GM18867 (cell line): ENCODE measurements around the gene FNDC10.
A peak's percentile ranks its signal among the peaks of the same experiment; 100 is the strongest.
"Not testable (repeated sequence)": the region's sequence is repeated elsewhere in the genome, so short reads cannot be mapped to it uniquely, and the experiment has no call there.

Source experiments
- ATAC-seq: cut with Tn5 transposase; IDR thresholded peaks from one replicate; pipeline ENCODE4 v1.9.1; 2021; ENCODE audit warnings: mild to moderate bottlenecking, moderate library complexity; ENCODE audit not compliant: unreplicated experiment

The FNDC10 gene

DNA sequence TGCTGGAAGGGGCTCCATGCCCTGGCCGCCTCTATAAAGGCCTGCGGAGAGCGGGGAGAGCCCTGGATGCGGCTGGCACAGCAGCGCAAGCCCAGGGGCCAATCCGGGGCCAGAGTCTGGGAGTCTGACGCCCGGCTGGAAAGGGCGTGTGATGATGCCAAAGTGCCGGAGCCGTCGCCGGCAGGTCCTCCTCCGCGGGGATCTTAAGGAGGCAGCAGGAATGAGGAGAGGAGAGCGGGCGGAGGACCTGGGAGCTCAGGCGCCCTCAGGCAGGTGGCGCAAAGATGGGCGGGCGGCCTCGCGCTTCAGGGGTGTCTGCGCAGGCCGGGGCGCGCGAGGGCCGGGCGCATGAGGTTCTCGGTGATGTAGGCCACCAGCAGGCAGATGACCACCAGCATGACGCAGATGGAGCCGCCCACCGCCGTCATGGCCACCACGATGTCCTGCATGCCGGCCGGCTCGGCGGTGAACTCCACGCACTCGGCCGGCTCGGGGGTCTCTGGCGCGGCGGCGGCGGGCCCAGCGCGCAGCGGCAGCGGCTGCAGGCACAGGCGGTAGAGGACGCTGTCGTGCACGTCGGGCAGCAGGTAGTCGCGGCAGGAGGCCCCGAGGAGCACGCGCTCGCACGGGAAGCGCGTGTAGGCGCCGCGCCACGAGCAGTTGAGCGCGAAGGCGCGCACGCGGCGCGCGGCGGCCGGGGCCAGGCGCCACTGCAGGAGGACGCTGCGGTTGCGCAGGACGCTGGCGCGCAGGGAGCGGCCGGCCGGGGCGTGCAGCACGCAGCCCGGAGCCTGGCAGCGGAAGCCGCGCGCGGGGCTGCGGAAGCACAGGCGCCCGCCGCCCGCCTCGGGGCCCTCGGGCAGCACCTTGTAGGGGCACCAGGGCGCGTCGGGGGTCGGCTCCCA is 653 bp downstream of the FNDC10 start:
- no peak for ATAC-seq

DNA sequence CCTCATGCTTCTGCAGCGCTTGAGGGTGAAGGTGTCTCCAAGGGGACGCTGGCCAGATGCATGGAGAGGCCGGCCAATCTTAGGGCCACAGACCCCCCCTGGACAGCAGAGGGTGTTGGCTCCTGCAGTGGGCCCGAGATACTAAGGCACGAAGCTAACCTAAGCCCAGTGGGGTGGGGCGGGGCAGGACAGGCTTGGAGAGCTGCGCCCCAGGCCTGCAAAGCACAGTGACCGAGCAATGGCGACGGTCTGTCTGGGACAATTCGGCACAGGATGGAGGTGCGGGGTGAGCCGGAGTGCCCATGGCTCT is 1.3 kb downstream of the FNDC10 start:
- ATAC-seq, result no peak

DNA sequence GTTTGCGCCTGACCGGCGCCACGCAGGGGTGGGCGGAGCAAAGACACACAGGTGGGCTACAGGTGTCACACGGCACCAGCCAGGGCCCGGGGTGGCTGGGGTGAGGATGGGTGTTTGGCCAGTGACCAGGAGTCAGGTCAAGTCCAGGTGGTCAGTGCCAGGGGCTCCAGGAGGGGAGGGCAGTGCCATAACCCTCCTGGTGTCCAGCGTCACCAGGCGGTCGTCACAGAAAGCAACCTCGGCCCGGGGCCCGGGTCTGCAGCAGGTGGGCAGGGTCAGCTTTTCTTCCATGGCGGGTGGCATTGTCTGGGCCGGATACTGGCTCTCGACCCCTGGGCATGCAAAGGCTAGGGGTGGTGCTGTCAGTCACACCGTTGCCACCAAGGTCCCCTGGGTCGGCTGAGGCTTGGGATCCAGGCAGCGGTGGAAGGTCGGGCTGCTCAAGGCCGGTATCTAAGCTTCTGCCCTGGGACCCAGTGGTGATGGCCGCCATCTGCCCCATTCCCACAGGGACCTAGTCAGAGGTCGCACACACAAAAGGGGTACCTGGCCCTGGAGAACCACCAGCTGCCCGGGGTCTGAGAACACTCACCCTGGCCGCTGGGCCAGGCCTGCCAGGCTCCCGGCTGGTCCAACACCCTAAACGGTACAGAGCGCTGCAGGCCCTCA is 1.8 kb downstream of the FNDC10 start:
- no peak for ATAC-seq

DNA sequence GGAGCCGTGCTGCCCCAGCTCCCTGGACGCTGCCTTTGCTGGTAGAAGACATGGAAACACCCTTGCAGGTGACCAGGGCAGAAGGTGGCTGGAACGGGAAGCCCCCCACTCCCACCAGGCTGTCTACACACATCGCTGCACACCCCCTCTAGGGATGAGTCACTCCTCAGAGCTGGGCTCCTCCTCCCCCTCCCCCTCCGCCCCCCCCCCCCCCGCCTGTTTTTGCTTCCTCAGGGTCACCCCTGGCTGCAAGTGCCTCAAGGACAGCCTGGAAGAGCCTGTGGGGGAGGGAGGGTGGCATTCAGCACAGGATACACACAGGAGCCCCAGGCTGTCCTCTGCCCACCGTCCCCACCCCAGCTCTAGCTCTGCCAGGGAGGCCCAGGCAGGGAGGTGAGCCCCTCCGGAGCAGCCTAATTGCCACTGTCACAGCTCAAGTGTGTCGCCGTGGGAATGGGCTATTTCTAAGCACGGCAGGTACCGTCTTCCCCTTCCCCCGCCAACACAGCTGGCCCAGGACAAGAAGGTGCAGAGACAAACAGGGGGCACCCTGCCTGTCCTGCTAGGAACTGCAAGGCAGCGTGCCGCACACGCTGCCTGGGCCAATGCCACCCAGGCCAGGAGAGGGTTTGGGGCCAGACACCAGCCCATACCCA is 2.5 kb downstream of the FNDC10 start:
- ATAC-seq, result no peak

DNA sequence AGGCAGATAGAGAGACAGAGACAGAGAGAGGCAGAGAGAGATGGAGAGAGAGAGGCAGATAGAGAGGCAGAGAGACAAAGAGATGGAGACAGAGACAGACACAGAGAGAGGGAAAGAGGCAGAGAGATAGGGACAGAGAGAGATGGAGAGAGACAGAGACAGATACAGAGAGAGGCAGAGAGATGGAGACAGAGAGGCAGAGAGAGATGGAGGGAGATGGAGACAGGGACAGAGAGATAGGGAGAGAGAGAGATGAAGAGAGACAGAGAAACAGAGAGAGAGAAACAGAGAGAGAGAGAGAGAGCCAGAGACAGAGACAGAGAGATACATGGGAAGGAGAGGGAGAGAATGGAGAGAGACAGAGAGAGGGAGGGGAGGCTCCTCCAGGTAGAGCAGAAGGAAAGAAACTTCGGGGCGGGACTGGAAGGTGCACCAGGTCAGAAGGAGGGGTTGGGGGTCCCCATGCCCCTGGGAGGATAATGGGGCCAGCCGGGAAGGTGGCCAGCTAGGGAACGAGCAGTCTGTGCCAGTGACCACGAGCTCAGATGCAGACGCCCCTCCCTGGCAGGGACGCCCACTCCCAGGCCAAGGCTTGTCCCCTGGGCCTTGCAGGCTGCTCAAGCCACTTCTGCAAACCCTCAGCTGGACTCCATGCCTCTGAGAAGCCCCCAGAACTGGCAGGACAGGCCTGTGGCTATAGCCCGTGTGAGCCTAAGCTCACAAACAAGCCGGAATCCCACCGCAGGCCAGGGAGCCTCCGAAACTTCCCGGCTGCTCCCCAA is 3.3 kb downstream of the FNDC10 start:
- no peak for ATAC-seq

DNA sequence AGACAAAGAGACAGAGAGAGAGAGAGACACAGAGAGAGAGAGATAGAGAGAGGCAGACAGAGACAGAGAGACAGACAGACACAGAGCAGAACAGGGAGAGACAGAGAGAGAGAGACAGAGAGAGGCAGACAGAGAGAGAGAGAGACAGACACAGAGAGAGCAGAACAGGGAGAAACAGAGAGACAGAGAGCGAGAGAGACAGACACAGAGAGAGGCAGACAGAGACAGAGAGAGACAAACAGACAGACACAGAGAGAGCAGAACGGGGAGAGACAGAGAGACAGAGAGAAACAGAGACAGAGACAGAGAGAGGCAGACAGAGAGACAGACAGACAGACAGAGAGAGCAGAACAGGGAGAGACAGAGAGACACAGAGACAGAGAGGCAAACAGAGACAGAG is 4.6 kb downstream of the FNDC10 start:
- ATAC-seq, result not testable (repeated sequence)

DNA sequence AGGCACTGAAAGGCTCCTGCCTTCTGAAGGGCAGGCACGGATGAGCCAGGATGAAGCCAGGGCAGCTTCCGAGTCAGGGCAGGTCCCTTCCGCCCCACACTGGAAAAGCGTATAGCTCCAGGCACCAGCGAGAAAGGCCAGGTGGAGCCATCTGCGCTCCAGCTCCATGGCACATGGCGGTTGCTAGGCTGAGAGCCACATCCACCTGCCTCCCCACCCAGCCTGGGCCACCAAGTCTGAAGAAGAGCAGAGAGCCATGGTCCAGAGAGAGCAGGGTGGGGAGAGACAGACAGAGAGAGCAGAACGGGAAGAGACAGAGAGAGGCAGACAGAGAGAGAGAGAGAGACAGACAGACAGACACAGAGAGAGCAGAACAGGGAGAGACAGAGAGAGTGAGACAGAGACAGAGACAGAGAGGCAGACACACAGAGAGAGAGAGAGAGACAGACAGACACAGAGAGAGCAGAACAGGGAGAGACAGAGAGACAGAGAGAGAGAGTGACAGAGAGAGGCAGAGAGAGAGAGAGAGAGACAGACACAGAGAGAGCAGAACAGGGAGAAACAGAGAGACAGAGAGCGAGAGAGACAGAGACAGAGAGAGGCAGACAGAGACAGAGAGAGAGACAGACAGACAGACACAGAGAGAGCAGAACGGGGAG is 5.2 kb downstream of the FNDC10 start:
- ATAC-seq, result no peak

DNA sequence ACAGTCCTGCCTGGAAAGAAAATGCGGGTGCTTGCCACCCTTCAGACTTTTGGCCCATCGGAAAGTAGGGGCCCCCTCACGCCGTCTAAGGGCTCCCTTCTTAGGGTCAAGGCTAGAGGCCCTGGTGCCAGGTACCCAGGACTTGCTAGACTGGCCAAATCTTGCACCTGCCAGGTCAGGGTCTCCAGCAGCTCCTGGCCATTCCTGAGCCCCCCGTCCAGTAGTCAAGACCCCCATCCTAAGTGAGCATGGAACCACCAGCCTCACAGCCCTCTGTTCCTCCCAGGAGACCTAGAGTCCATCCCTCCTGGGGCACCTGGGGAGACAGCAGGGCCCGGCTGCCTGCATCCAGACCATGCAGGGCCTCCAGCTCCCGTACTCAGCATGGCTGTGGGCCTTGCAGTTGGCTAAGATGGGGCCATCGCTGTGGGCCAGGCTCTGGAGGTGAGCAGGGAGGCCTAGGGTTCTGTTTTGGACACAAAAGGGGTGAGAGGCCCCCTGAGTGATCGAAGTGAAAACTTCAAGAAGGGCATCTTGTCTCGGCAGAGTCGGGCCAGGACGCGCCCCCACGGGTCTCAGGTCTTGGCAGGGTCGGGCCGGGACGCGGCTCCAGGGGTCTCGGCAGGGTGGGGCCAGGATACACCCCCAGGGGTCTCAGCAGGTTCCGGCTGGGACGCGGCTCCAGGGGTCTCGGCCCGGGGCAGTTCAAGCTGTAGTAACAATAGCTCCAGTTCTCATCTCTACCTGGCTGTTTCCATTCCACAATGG is 5.9 kb downstream of the FNDC10 start:
- ATAC-seq, result no peak

DNA sequence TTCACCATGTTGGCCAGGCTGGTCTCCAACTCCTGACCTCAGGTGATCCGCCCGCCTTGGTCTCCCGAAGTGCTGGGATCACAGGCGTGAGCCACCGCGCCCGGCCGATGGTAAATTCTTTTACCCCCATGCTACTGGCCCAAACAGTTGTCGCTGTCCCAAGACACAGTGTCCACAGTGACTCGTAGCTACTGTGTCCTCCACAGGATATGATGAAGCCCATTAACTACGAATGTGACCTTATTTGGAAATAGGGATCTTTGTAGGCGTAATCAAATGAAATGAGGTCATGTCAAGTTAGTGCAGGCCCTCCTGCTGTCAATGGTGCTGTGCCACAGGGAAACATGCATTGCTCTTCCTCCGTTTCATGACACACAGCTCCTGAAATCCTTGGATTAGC is 8.5 kb downstream of the FNDC10 start:
- ATAC-seq, result no peak

DNA sequence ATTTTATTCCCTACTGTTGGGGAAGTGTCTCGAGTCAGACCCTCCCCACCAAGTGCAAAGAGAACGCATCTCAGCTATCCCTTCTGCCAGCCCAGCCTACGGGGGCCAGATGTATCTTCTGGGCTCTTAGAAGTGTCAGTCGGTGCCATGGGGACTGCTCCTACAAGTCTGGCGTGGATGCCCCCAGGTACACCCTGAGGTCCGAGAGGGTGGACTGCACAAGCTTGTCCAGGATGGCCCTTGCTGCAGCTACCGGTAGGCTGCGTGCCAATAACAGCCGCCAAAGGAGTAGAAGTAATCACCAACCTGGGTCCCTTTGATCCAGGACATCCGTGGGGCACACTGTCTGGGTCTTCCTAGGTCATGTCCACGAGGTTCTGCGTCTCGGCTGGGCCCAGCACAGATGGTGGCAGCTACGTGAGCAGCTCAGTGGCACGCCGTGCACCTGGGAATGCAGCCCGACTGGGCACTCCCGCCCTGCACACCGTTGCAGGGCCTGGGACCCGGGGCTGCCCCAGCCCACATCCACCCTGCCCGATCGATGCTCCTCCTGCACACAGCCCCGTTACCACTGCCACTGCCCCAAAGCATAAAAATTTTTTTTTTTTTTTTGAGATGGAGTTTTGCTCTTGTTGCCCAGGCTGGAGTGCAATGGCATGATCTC is 16.5 kb downstream of the FNDC10 start:
- no peak for ATAC-seq

DNA sequence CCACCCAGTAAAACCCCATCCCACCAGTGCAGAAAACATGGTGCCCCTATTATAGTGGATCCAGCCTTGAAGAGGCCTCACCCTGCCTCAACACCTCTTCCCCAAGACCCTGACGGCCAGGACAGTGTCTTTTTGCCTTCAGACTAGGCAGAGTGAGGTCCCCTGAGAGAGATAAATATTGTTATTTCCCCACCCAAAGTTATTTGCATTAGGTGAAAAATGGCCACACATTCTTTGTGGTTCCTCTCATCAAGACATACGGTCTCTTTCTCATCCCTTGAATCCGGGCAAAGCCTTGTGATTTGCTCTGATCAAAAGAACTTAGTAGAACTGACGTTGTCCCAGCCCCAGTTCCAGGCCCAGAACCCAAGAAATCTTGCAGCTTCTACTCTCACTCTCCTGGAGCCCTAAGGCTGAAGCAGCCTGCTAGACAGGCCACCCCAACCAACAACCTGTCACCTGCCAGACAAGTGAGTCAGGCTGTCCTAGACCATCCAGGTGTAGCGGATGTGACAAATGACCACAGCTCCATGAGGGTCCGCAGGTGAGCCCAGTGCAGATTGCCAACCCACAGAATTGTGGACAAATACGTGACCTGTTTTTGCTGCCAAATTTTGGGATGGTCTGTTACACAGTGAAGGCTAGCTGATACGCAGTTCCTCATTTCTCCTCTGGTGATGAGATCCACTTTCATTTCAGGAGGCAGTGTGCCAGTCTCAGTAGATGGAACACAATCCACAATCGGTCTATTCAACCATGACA is 17.2 kb downstream of the FNDC10 start:
- ATAC-seq, result no peak

DNA sequence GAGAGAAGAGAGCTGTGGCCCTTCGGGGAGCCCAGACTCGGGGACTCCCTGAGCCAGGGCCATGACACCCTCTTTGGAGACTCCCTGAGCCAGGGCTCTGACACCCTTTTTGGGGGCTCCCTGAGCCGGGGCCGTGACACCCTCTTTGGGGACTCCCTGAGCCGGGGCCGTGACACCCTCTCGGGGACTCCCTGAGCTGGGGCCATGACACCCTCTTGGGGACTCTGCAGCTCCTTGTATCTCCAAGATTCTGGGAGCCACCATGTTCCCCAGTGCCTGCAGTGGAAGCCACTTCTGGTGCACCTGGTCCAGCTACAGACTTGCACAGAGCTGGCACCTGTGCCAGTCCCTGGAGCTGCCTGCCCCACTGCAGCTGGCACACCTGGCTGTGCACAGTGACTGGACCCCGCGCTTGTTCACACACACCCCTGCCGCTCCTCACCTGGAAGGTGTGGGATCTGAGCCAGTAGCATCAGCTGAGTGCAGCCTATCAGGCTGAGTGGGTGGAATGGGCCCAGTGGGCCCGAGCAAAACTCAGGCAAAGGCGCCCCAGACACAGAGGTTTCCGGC is 21.5 kb downstream of the FNDC10 start:
- ATAC-seq, result no peak

DNA sequence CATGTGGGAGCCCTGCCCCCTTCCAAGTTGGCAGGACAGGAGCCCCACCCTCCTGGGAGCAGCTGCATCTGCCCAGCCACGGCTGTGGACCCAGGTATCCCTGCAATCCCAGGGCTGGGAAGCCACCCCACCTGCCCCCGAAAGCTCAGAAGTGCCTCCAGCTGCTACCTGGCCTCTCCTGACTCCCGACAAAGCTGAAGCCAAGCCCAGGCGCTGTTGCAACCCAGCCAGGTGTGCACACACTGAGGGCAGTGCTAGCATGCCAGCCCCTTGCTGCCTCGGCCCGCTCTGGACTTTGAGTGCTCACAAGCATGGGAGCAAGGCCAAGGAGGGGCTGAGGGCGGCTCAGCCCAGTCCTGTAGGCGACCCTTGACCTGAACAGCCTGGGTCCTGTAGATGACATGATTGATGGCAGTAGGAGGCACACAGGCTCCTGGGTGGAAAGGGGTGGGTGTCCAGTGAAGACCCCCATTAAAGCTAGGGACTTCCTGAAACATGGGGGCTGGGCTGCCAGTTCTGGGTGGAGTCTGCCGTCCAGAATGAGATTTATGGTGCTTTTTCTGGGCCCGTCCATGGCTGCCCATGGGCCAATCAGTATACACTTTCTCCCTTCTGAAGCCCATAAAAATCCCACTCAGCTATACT is 22.4 kb downstream of the FNDC10 start:
- no peak for ATAC-seq

DNA sequence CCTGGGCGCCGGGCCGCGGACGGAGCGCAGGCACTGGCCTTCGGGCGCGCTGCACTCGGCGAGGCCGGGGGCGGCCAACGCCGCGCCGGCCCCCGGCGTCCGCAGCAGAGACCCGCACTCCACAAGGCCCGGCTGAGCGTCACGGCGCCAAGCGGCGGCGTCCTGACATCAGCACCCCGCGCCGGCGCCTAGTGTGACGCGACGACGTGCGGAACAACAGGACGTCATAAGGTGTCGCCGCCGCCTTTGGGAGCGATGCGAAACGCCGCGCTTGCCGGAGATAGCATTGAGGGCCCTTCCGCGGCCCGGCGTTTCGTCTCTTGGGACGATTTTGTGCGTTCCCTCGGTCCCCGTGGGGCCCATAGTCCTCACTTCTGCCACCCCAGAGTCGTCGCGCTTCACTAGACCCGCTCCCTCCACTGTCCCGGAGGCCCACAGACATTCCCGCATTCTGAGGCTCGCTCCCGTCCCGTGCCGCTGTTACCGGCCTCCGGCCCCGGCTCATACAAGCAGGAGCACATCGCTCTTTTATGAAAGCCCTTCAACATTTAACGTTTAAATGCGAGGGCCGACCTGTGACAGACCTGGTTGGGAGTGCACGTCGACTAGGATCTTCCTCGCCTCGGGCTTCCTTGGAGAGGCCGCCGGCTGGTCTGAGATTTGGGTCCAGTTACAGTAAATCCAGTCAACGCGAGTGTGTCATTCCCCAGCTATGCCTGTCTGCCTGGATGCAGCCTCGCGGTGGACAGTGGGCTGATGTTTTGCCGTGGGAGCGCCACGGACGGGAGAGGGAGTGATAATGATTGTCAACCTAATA is 25.0 kb downstream of the FNDC10 start, which contains the start of gene SSU72:
Gene SSU72, minus strand, starts transcription at position 143 of the 817 bp plus-strand sequence. CDS start 306 bp downstream, outside the sequence.
- peak; percentile 87 for ATAC-seq

DNA sequence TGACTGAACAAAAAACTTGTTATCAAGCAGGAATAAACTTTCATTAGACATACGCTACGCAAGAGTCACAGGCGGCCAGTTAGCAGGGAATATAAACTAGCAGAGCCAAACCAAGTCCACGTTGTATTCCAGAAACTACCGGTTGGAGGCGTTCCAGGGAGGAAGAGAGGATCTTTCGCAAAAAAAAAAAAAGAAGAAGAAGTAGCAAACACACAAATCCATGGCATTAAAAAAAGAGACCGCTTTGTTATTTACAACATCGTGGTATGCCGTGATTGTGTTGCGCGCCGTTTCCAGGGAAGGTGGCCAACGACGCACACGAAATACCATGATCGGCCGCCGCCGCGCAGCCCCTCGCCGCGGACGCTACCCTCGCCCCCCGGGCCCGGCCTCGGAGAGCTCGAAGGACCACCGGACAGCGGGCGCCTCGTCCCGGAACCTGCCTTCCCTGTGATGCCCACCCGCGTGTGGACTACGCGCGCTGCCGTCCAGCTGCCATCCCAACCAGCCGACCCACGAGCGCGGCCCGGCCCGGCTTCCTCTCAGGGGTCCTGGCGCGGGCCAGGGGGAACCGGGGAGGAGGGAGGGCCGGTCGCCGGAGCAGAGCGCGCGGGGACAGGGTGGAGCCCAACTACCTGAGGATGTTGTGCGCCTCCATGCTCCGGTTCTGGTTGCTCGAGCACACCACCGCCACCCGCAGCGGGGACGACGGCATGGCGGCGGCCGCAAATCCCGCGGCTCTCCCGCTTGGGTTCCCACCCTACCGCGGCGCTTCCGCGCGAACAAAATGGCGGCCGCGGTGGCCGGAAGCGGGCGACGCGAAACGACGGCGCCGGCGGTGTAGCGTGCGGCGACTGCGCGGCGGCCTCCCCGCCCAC is 25.9 kb downstream of the FNDC10 start:
- peak; percentile 69 for ATAC-seq

DNA sequence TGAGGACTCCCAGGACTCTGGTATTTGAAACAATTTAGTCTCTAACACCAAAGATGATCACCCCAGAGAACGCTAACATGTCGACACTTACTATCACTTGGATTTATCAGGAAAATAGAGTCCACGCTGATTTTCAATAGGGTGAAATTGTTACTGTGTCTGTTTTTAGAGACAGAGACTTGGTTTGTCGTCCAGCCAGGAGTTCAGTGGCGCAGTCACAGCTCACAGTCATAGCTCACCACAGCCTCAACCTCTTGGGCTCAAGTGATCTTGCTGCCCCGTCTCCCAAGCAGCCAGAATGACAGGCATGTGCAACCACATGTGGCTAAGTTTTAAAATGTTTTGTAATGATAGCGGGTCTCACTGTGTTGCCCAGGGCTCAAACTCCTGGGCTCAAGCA is 30.6 kb downstream of the FNDC10 start:
- ATAC-seq, result no peak
